HG03469 (cell line): Measurements from ENCODE around the gene ZSWIM5.
"Not testable (repeated sequence)": the region's sequence is repeated elsewhere in the genome, so short reads cannot be mapped to it uniquely, and the experiment has no call there.

Source experiments
- ATAC-seq: cut with Tn5 transposase; IDR thresholded peaks from one replicate; pipeline ENCODE4 v1.9.1; 2021; ENCODE audit warnings: mild to moderate bottlenecking, moderate library complexity, moderate number of reproducible peaks; ENCODE audit not compliant: unreplicated experiment

Gene ZSWIM5

GRCh38 chr1:45205910-45206721 is at the start of gene ZSWIM5:
Gene ZSWIM5 (minus strand): TSS chr1:45206605. CDS start chr1:45206350, 255 bp downstream.
- ATAC-seq: no peak

GRCh38 chr1:45254490-45254889 is 48.1 kb upstream of the ZSWIM5 start:
- no peak for ATAC-seq

DNA sequence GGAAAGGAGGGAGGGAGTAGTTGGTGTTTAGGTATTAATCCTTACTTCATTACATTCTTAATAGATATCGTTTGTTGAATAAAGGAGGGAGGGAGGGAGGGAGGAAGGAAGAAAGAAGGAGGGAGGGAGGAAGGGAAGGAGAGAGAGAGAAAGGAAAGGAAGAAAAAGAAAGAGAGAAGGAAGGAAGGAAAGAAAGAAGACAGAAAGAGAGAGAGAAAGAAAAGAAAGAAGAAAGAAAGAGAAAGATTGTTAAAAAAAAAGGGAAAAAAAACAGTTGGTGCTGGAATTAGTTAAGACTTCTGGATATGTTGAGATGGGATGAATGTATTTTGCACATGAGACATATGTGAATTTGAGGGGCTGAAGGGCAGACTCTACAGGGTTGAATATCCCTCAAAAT is 44.1 kb upstream of the ZSWIM5 start:
- no peak for ATAC-seq

DNA sequence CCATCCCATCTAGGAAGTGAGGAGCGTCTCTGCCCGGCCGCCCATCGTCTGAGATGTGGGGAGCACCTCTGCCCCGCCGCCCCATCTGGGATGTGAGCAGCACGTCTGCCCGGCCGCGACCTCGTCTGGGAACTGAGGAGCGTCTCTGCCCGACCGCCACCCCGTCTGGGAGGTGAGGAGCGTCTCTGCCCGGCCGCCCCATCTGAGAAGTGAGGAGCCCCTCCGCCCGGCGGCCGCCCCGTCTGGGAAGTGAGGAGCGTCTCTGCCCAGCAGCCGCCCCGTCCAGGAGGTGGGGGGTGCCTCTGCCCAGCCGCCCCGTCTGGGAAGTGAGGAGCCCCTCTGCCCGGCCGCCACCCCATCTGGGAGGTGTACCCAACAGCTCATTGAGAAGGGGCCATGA is 41.6 kb upstream of the ZSWIM5 start:
- ATAC-seq: not testable (repeated sequence)

DNA sequence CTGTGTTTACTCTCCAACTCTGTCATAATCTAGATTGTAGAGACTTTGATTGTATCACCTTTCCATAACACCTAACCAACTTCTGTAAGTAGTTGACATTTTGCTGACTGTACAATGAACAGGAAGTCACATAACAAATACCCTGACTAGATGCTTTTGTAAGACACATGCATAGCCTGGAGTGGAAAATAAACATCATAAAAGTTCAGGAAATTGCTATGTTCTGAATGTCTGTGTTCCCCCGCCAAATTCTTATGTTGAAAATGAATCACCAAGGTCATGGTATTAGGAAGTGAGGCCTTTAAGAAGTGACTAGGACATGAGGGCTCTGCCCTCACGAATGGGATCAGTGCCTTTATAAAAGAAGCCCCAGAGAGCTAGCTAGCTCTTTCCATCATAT is 40.4 kb upstream of the ZSWIM5 start:
- ATAC-seq: no peak

DNA sequence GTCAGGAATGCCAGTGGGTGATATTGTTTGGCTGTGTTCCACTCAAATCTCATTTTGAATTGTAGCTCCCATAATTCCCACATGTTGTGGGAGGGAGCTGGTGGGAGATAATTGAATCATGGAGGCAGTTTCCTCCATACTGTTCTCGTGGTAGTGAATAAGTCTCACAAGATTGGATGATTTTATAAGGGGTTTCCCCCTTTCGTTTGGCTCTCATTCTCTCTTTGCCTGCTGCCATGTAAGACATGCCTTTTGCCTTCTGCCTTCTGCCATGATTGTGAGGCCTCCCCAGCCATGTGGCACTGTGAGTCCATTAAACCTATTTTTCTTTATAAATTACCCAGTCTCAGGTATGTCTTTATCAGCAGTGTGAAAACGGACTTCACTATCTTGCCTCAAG is 40.0 kb upstream of the ZSWIM5 start:
- not testable (repeated sequence) for ATAC-seq

- no peak for ATAC-seq
Observed at GRCh38 chr1:45244660-45245059, 38.3 kb upstream of the ZSWIM5 start.

GRCh38 chr1:45243476-45244343 is 37.3 kb upstream of the ZSWIM5 start:
- no peak for ATAC-seq

DNA sequence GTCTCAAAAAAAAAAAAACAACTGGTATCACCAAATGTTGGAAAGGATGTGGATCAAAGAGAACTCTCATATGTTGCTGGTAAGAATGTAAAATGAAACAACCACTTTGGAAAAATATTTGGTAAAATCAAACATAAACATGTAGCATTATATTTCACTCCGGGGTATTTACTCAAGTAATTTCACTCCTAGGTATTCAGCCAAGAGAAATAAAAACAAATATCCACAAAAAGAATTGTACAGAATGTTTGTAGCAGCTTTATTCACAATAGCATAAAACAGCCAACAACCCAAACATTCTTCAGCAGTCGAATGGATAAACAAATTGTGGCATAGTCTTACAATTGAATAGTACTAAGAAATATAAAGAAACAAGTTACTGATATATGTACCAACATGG is 32.4 kb upstream of the ZSWIM5 start:
- no peak for ATAC-seq

DNA sequence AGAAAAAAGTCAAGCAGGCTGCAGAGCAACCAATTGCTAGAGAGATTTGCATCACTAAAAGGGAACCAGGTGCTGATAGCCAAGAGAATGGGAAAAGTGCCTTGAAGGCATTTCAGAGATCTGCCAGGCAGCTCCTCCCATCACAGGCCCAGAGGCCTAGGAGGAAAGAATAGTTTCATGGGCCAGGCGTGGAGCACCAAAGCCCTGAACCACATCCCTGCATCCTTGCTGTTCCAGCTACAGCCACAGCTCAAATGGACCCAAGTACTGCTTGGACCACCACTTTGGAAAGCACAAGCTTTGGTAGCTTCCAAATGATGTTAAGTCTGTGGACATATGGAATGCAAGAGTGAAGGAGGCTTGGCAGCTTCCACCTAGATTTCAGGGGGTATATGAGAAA is 29.7 kb upstream of the ZSWIM5 start:
- ATAC-seq: no peak

DNA sequence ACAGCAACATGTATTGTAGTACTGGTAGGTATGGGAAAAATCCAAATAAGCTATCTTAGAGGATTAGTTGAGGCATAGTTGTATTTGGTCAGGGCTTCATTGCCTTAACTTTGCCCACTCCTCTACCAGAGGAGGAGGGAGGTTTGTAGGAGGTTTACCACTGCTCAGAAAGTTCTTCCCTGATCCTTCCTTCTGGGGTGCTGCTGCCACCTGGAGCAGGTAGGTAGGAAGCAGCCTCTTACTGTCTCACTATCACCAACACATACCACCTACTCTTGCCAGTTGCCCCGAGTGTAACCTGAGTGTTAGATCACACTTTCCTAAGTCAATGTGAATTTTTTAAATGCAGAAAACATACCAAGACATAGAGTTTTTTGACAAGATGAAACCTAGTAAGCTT is 24.1 kb upstream of the ZSWIM5 start:
- ATAC-seq: no peak

GRCh38 chr1:45225598-45225997 is 19.2 kb upstream of the ZSWIM5 start:
- no peak for ATAC-seq

GRCh38 chr1:45223710-45224109 is 17.3 kb upstream of the ZSWIM5 start:
- ATAC-seq: not testable (repeated sequence)

- ATAC-seq: no peak
Observed at GRCh38 chr1:45221716-45222115, 15.3 kb upstream of the ZSWIM5 start.

GRCh38 chr1:45216861-45217260 is 10.5 kb upstream of the ZSWIM5 start:
- no peak for ATAC-seq

GRCh38 chr1:45216200-45216541 is 9.8 kb upstream of the ZSWIM5 start:
- no peak for ATAC-seq

- no peak for ATAC-seq
Observed at GRCh38 chr1:45215485-45216199, 9.2 kb upstream of the ZSWIM5 start.

GRCh38 chr1:45213892-45214291 is 7.5 kb upstream of the ZSWIM5 start:
- ATAC-seq: no peak

GRCh38 chr1:45211076-45211475 is 4.7 kb upstream of the ZSWIM5 start:
- ATAC-seq: no peak

- no peak for ATAC-seq
Observed at GRCh38 chr1:45206808-45207623, 611 bp upstream of the ZSWIM5 start.
